WTC11 (cell line): ENCODE data around the gene SPX. TPM values are rescaled to one million over a fixed set of nuclear protein-coding genes. Genes with fewer than 3 reads are reported as not detected.

Source experiments
- ATAC-seq: fragments of 200-7000 bp; cut with Tn5 transposase; 2 replicates; pipeline ENCODE4 v1.10.0; 2021; ENCODE audit warnings: mild to moderate bottlenecking, moderate library complexity
- CTCF ChIA-PET: fragments of 300-600 bp; sonication (Branson Sonifier 250); formaldehyde crosslinking; loops from one replicate; lab custom pipeline; 2021; ENCODE audit warnings: antibody characterized with exemption; lab: Charles Lee
- POLR2A ChIA-PET: fragments of 350-600 bp; sonication (Branson Sonifier 250); formaldehyde crosslinking; loops from one replicate; lab custom pipeline; 2021; ENCODE audit warnings: antibody characterized with exemption; lab: Charles Lee
- DNase-seq: peaks from one replicate; pipeline ENCODE4 v3.0.0; 2021; ENCODE audit warnings: low spot score
- H3K27ac Mint-ChIP-seq: 2 replicates; pipeline ENCODE4 v1.8.0; 2021; ENCODE audit warnings: mixed read lengths
- H3K27me3 Mint-ChIP-seq: 2 replicates; pipeline ENCODE4 v1.8.0; 2021; ENCODE audit warnings: low read depth, mild to moderate bottlenecking, moderate library complexity, mixed read lengths
- H3K36me3 Mint-ChIP-seq: 2 replicates; pipeline ENCODE4 v1.8.0; 2021; ENCODE audit warnings: mixed read lengths
- H3K4me1 Mint-ChIP-seq: 2 replicates; pipeline ENCODE4 v1.8.0; 2022; ENCODE audit warnings: mixed read lengths
- H3K4me3 Mint-ChIP-seq: 2 replicates; pipeline ENCODE4 v1.8.0; 2021; ENCODE audit warnings: mild to moderate bottlenecking, moderate library complexity, mixed read lengths
- H3K9me3 Mint-ChIP-seq: 2 replicates; pipeline ENCODE4 v1.8.0; 2021; ENCODE audit warnings: mixed read lengths
- ARID4B ChIP-seq: sonication (generic); formaldehyde crosslinking; IDR thresholded peaks from 2 replicates; pipeline ENCODE4 v1.8.0; 2023; ENCODE audit warnings: missing genetic modification reagents, mild to moderate bottlenecking, borderline replicate concordance
- CBFB ChIP-seq: sonication (generic); formaldehyde crosslinking; IDR thresholded peaks from 2 replicates; pipeline ENCODE4 v1.8.1; 2022; ENCODE audit warnings: mild to moderate bottlenecking, low read depth, missing genetic modification reagents
- CDX4 ChIP-seq: fragments of 250-450 bp; sonication (Bioruptor Pico); IDR thresholded peaks from 2 replicates; pipeline ENCODE4 v1.9.0; 2021; ENCODE audit warnings: moderate library complexity, mild to moderate bottlenecking, inconsistent platforms, borderline replicate concordance
- CREM ChIP-seq: sonication (generic); formaldehyde crosslinking; IDR thresholded peaks from 2 replicates; pipeline ENCODE4 v1.8.1; 2022; ENCODE audit warnings: mild to moderate bottlenecking, missing genetic modification reagents, moderate library complexity
- E2F5 ChIP-seq: sonication (generic); formaldehyde crosslinking; IDR thresholded peaks from 2 replicates; pipeline ENCODE4 v1.8.1; 2022; ENCODE audit warnings: mild to moderate bottlenecking, moderate library complexity, missing genetic modification reagents
- ESRRA ChIP-seq: sonication (generic); formaldehyde crosslinking; IDR thresholded peaks from 2 replicates; pipeline ENCODE4 v1.8.1; 2022; ENCODE audit warnings: mild to moderate bottlenecking, missing genetic modification reagents, borderline replicate concordance
- FOXP4 ChIP-seq: sonication (generic); formaldehyde crosslinking; IDR thresholded peaks from 2 replicates; pipeline ENCODE4 v1.8.0; 2022; ENCODE audit warnings: mild to moderate bottlenecking, missing genetic modification reagents
- GABPB1 ChIP-seq: sonication (generic); formaldehyde crosslinking; IDR thresholded peaks from 2 replicates; pipeline ENCODE4 v1.8.1; 2023; ENCODE audit warnings: mild to moderate bottlenecking, missing genetic modification reagents
- GTF2I ChIP-seq: fragments of 250-450 bp; sonication (Bioruptor Pico); conservative IDR thresholded peaks from 2 replicates; pipeline ENCODE4 v1.4.0; 2021; ENCODE audit warnings: mild to moderate bottlenecking
- KAT7 ChIP-seq: sonication (generic); formaldehyde crosslinking; IDR thresholded peaks from 2 replicates; pipeline ENCODE4 v1.8.1; 2023; ENCODE audit warnings: missing genetic modification reagents, mild to moderate bottlenecking, borderline replicate concordance
- NFE2L1 ChIP-seq: sonication (generic); formaldehyde crosslinking; IDR thresholded peaks from 2 replicates; pipeline ENCODE4 v1.8.1; 2023; ENCODE audit warnings: missing genetic modification reagents
- NR1H2 ChIP-seq: sonication (generic); formaldehyde crosslinking; IDR thresholded peaks from 2 replicates; pipeline ENCODE4 v1.9.0; 2021; ENCODE audit warnings: mild to moderate bottlenecking, moderate library complexity, missing genetic modification reagents
- PRRX2 ChIP-seq: fragments of 250-450 bp; sonication (Bioruptor Pico); IDR thresholded peaks from 2 replicates; pipeline ENCODE4 v1.8.0; 2021; ENCODE audit warnings: mild to moderate bottlenecking
- RORB ChIP-seq: fragments of 250-450 bp; sonication (Bioruptor Pico); IDR thresholded peaks from 2 replicates; pipeline ENCODE4 v1.9.0; 2021; ENCODE audit warnings: mild to moderate bottlenecking
- SP1 ChIP-seq: sonication (generic); formaldehyde crosslinking; conservative IDR thresholded peaks from 2 replicates; pipeline ENCODE4 v1.8.1; 2022; ENCODE audit warnings: missing genetic modification reagents
- TCF7 ChIP-seq: sonication (generic); formaldehyde crosslinking; IDR thresholded peaks from 2 replicates; pipeline ENCODE4 v1.8.0; 2022; ENCODE audit warnings: mild to moderate bottlenecking, low read depth, missing genetic modification reagents, moderate library complexity
- ZNF219 ChIP-seq: sonication (generic); formaldehyde crosslinking; IDR thresholded peaks from 2 replicates; pipeline ENCODE4 v1.8.0; 2023; ENCODE audit warnings: missing genetic modification reagents, mild to moderate bottlenecking, borderline replicate concordance
- ZNF263 ChIP-seq: sonication (generic); formaldehyde crosslinking; IDR thresholded peaks from 2 replicates; pipeline ENCODE4 v1.8.1; 2022; ENCODE audit warnings: low read depth, mild to moderate bottlenecking, moderate library complexity, missing genetic modification reagents
- ZNF423 ChIP-seq: fragments of 250-450 bp; sonication (Bioruptor Pico); IDR thresholded peaks from 2 replicates; pipeline ENCODE4 v2.1.2; 2022; ENCODE audit warnings: mild to moderate bottlenecking, moderate library complexity
- ZNF532 ChIP-seq: fragments of 250-450 bp; sonication (Bioruptor Pico); IDR thresholded peaks from 2 replicates; pipeline ENCODE4 v1.9.0; 2021; ENCODE audit warnings: mild to moderate bottlenecking, borderline replicate concordance
- total RNA-seq: library from RNA; stranded (reverse); gene quantifications from 3 replicates; pipeline ENCODE4 v1.2.3, GENCODE V29; 2021

SPX gene
- total RNA-seq, 1 experiment from 2014 or later = 0.46 TPM

GRCh38 chr12:21500786-21501257 is 25.3 kb upstream of the SPX start:
- POLR2A ChIA-PET = interaction anchor here (1.1 to 1.4 kb wide), 2 partner anchors 152 to 157 kb away, joined by 3 to 11 read pairs; partner anchors contain the start of gene LDHB
- no peaks in the 10 kb centered on the region for H3K27me3 Mint-ChIP-seq
- DNase-seq = no peak
- TF ChIP-seq KAT7 (CRISPR knock-in tag) (no peak), GTF2I (CRISPR knock-in tag) (no peak), TCF7 (no peak), PRRX2 (no peak), ARID4B (no peak), FOXP4 (CRISPR knock-in tag) (no peak), ZNF219 (CRISPR knock-in tag) (no peak), ZNF423 (CRISPR knock-in tag) (no peak), ESRRA (CRISPR knock-in tag) (no peak), ZNF532 (no peak), RORB (CRISPR knock-in tag) (no peak), ZNF263 (CRISPR knock-in tag) (no peak), SP1 (CRISPR knock-in tag) (no peak), CBFB (CRISPR knock-in tag) (no peak), NFE2L1 (CRISPR knock-in tag) (no peak), GABPB1 (CRISPR knock-in tag) (no peak), CDX4 (CRISPR knock-in tag) (no peak), E2F5 (no peak), CREM (no peak), NR1H2 (CRISPR knock-in tag) (no peak)
- TF ChIP-seq, all 79 proteins: peak for 0
- ATAC-seq = no peak
- Mint-ChIP-seq H3K4me3 (no peak overlapping the region), H3K9me3 (no peaks in the 10 kb centered on the region), H3K27ac (no peak overlapping the region), H3K4me1 (peaks cover 14% of the 10 kb centered on the region), H3K36me3 (peaks cover 14% of the 10 kb centered on the region; the same call in 1 of the 2 replicates)
- CTCF ChIA-PET = interaction anchor here (0.7 to 1.4 kb wide), 2 partner anchors 14 to 152 kb away, joined by 3 to 4 read pairs; no protein-coding TSS in a partner anchor
